GM12878 (cell line): ENCODE measurements around the gene ADAMTS13. TPM values are rescaled to one million over a fixed set of nuclear protein-coding genes. Genes with fewer than 3 reads are reported as not detected.
"Not testable (repeated sequence)": the region's sequence is repeated elsewhere in the genome, so short reads cannot be mapped to it uniquely, and the experiment has no call there.

ENCODE experiments used
- ATAC-seq: fragments of 200-7000 bp; cut with Tn5 transposase; 3 replicates; pipeline ENCODE4 v1.9.1; 2020; ENCODE audit warnings: mild to moderate bottlenecking, moderate library complexity
- BruUV-seq: library from RNA; stranded (reverse); fragments of 400-500 nt; replicated peaks from 2 replicates; lab custom pipeline; 2021; lab: Mats Ljungman, UMichigan
- CTCF ChIA-PET: fragments of 300-600 bp; sonication (Branson Sonifier 250); formaldehyde crosslinking; extraction: SDS; loops from one replicate; lab custom pipeline; 2021; ENCODE audit warnings: inconsistent platforms; lab: Yijun Ruan, JAX
- POLR2A ChIA-PET: fragments of 350-600 bp; formaldehyde crosslinking; extraction: SDS; loops from one replicate; lab custom pipeline; 2021; ENCODE audit warnings: inconsistent platforms; lab: Charles Lee
- RAD21 ChIA-PET: fragments of 300-600 bp; sonication (Branson Sonifier 250); formaldehyde crosslinking; loops from one replicate; lab custom pipeline; 2023; ENCODE audit warnings: antibody characterized with exemption; ENCODE audit not compliant: unreplicated experiment; lab: Charles Lee
- SMC1A ChIA-PET: fragments of 300-600 bp; sonication (Branson Sonifier 250); formaldehyde crosslinking; loops from one replicate; lab custom pipeline; 2023; ENCODE audit not compliant: unreplicated experiment, uncharacterized antibody; lab: Charles Lee
- DNase-seq: peaks from one replicate; pipeline ENCODE4 v3.0.0-alpha.2; 2011; ENCODE audit warnings: low read depth, low spot score
- FAIRE-seq: peaks from 3 replicates; lab custom pipeline; 2011; peaks lifted over from hg19 to GRCh38; lab: Jason Lieb, UNC
- H2AFZ ChIP-seq: 2 replicates; pipeline ENCODE4 v1.6.0; 2011; ENCODE audit warnings: low read depth, low read length, control low read depth; ENCODE audit not compliant: control insufficient read depth
- H3K27ac ChIP-seq: 2 replicates; pipeline ENCODE4 v1.5.1; 2011; ENCODE audit warnings: control low read depth; ENCODE audit not compliant: control insufficient read depth, insufficient read depth
- H3K27me3 ChIP-seq, 2 experiments: replicated peaks in 1 of 2; 2 replicates each; pipeline versions ENCODE4 v1.6.0 to v1.6.1; 2011; ENCODE audit warnings: low read length in 1 of 2; ENCODE audit not compliant: control insufficient read depth in 2 of 2, insufficient read depth in 2 of 2
- H3K36me3 ChIP-seq, 2 experiments: 2 replicates each; pipeline ENCODE4 v1.5.1; 2011; ENCODE audit warnings: low read length in 1 of 2; ENCODE audit not compliant: control insufficient read depth in 2 of 2, insufficient read depth in 2 of 2
- H3K4me1 ChIP-seq: 2 replicates; pipeline ENCODE4 v1.6.1; 2011; ENCODE audit warnings: mild to moderate bottlenecking, low read length, moderate library complexity, mixed read lengths; ENCODE audit not compliant: control insufficient read depth, insufficient read depth
- H3K4me2 ChIP-seq: 2 replicates; pipeline ENCODE4 v1.6.0; 2011; ENCODE audit warnings: control low read depth; ENCODE audit not compliant: control insufficient read depth, insufficient read depth
- H3K4me3 ChIP-seq: fragments of 200-600 bp; sonication (generic); 2 replicates; pipeline ENCODE4 v1.5.1; 2016
- H3K79me2 ChIP-seq: 2 replicates; pipeline ENCODE4 v1.6.0; 2011; ENCODE audit warnings: low read length; ENCODE audit not compliant: control insufficient read depth, insufficient read depth
- H3K9ac ChIP-seq: 2 replicates; pipeline ENCODE4 v1.8.0; 2011; ENCODE audit warnings: low read length, control low read depth, mixed read lengths; ENCODE audit not compliant: control insufficient read depth, insufficient read depth
- H3K9me3 ChIP-seq: replicated peaks from 3 replicates; pipeline ENCODE4 v1.5.1; 2011; ENCODE audit warnings: mild to moderate bottlenecking, low read length; ENCODE audit not compliant: control insufficient read depth, insufficient read depth
- H4K20me1 ChIP-seq: 2 replicates; pipeline ENCODE4 v1.6.0; 2011; ENCODE audit not compliant: control insufficient read depth, insufficient read depth
- SMAD1 ChIP-seq: fragments of 450-650 bp; IDR thresholded peaks from 2 replicates; pipeline ENCODE4 v1.6.1; 2018; ENCODE audit warnings: mild to moderate bottlenecking, low read depth; ENCODE audit not compliant: partially characterized antibody
- WGBS: methylation state at CpG from one replicate; pipeline ENCODE4 v1.1.6; 2016; ENCODE audit warnings: low lambda C conversion rate; ENCODE audit not compliant: insufficient replicate concordance, insufficient coverage; ENCODE audit errors: missing lambda C conversion rate; 5-methylcytosine and 5-hydroxymethylcytosine counted together
- in situ Hi-C: fragments of 300-500 bp; cut with MboI; formaldehyde crosslinking; loops from 9 replicates; pipeline ENCODE4 v1.14.3; 2018; ENCODE audit warnings: mixed read lengths
- intact Hi-C: fragments of 100-400 bp; cut with micrococcal nuclease; formaldehyde crosslinking; loops from one replicate; pipeline ENCODE4 v1.14.2; 2022; ENCODE audit not compliant: unreplicated experiment
- polyA plus RNA-seq, 11 experiments: library from polyadenylated mRNA; depleted of rRNA in 4 of 11; unstranded in 6 of 11; stranded (reverse) in 5 of 11; fragments of >200 nt; fragmentation: Nextera tagmentation in 4 of 11; fragmentation: Illumina TruSeq in 1 of 11; extraction: Ambion mirVana in 4 of 11; extraction: Trizol in 1 of 11; gene quantifications; 1 replicate in 1 of 11; 2 replicates in 10 of 11; pipeline versions ENCODE4 v1.2.1 to v1.2.3, GENCODE V29; 2011 to 2016; ENCODE audit warnings: inconsistent platforms in 2 of 11, missing spikeins in 2 of 11, low read depth in 1 of 11
- total RNA-seq, 4 experiments: library from RNA; depleted of rRNA in 3 of 4; stranded (reverse); fragments of >200 nt in 3 of 4; fragmentation: Illumina TruSeq in 1 of 4; extraction: Trizol in 1 of 4; gene quantifications; 2 replicates each; pipeline versions ENCODE4 v1.2.1 to v1.2.3, GENCODE V29; 2013 to 2021

ADAMTS13 gene
- total and polyA plus RNA-seq, 10 of the 15 experiments (the other 5 are each of a cell fraction or from before 2014, with no cell fraction given): 0.08 to 2.4 (median 0.28) TPM

- TF ChIP-seq SMAD1: no peak
These were observed 46.2 kb upstream of the ADAMTS13 start, which contains the start of the genes STKLD1 and SURF4 (continued) for GRCh38 chr9:133375724-133376654.

- intact Hi-C loops: loop anchor here (5.0 kb wide), 1 partner anchor 40 kb away; the partner anchor contains the start of gene REXO4
- H3K4me2 ChIP-seq, H3K9me3 ChIP-seq, BruUV-seq, DNase-seq, H3K4me3 ChIP-seq, H3K36me3 ChIP-seq, ATAC-seq, H4K20me1 ChIP-seq, H3K4me1 ChIP-seq, in situ Hi-C loops, H3K27ac ChIP-seq, H3K27me3 ChIP-seq, H2AFZ ChIP-seq, H3K9ac ChIP-seq, FAIRE-seq: not testable (repeated sequence)
- ChIA-PET SMC1A (interaction anchor here (0.9 to 1.7 kb wide), 3 partner anchors 29 to 103 kb away, joined by 3 to 4 read pairs (median 3); partner anchors contain the start of genes MED22 and RPL7A), POLR2A (interaction anchor here (0.8 to 2.9 kb wide), 5 partner anchors 12 to 1015 kb away, joined by 3 to 12 read pairs (median 4); partner anchors contain the start of genes MED22, REXO4, RPL7A and SURF1), RAD21 (interaction anchor here (1.1 to 1.6 kb wide), 2 partner anchors 17 to 29 kb away, joined by 4 read pairs; partner anchors contain the start of genes MED22 and RPL7A), CTCF (interaction anchor here (1.2 to 1.8 kb wide), 6 partner anchors 10 to 138 kb away, joined by 3 to 4 read pairs (median 3); no protein-coding TSS in a partner anchor)
- 89% methylated on average over 14 of the region's 14 CpGs for WGBS
- peaks cover 36% of the 10 kb centered on the region for H3K79me2 ChIP-seq
These were observed 44.9 kb upstream of the ADAMTS13 start for GRCh38 chr9:133377280-133377679.
